Testis (tissue), 3 donors: ENCODE results near the gene HSPBP1. TPM values are rescaled to one million over a fixed set of nuclear protein-coding genes. Genes with fewer than 3 reads are reported as not detected.
A peak's percentile ranks its signal among the peaks of the same experiment; 100 is the strongest.

Source experiments
- DNase-seq: peaks from one replicate; pipeline ENCODE4 v3.0.0-alpha.2; 2019
- H3K27ac ChIP-seq, 2 donors: fragments of 200-600 bp; sonication (generic); one replicate each; pipeline ENCODE4 v1.5.1; 2019
- H3K27me3 ChIP-seq: fragments of 200-600 bp; sonication (generic); one replicate; pipeline ENCODE4 v1.5.1; 2019
- H3K36me3 ChIP-seq: fragments of 200-600 bp; sonication (generic); one replicate; pipeline ENCODE4 v1.5.1; 2017; ENCODE audit warnings: low read depth; ENCODE audit errors: missing control alignments
- H3K4me1 ChIP-seq: fragments of 200-600 bp; sonication (generic); one replicate; pipeline ENCODE4 v1.5.1; 2019
- H3K4me3 ChIP-seq, 2 donors: fragments of 200-600 bp; sonication (generic); one replicate each; pipeline ENCODE4 v1.5.1; 2017 to 2019
- H3K9me3 ChIP-seq: fragments of 200-600 bp; sonication (generic); one replicate; pipeline ENCODE4 v1.5.1; 2017
- POLR2A ChIP-seq: fragments of 450-650 bp; IDR thresholded peaks from one replicate; pipeline ENCODE4 v1.6.1; 2017; ENCODE audit warnings: antibody characterized with exemption, mild to moderate bottlenecking, moderate library complexity
- WGBS, 2 donors: methylation state at CpG; one replicate each; pipeline ENCODE4 v1.1.5; 2018; 5-methylcytosine and 5-hydroxymethylcytosine counted together
- intact Hi-C: fragments of 100-400 bp; cut with DNase I; formaldehyde crosslinking; loops from one replicate; pipeline ENCODE4 v1.15.1; 2023; ENCODE audit warnings: low total_unique reads
- polyA plus RNA-seq: library from polyadenylated mRNA; stranded (reverse); fragments of 350-450 nt; fragmentation: Illumina TruSeq; extraction: RNeasy Lipid Tissue Mini Kit (QIAGEN cat#74804); gene quantifications from one replicate; pipeline ENCODE4 v1.2.3, GENCODE V29; 2014; ENCODE audit warnings: low read depth, low replicate concordance; ENCODE audit not compliant: insufficient read depth
- total RNA-seq, 2 donors: library from RNA; depleted of rRNA; stranded (reverse); fragments of >200 nt; gene quantifications; one replicate each; pipeline ENCODE4 v1.2.3, GENCODE V29; 2016
- TF ChIP-seq, protein P1 (sequence below), 3 experiments: fragments of 450-650 bp in 2 of 3; fragments of 200-600 bp in 1 of 3; sonication (generic) in 1 of 3; IDR thresholded peaks; one replicate each; pipeline ENCODE4 v1.5.1; 2016 to 2019; ENCODE audit warnings: antibody characterized with exemption in 3 of 3, mild to moderate bottlenecking in 2 of 3, moderate library complexity in 1 of 3

Gene HSPBP1
- total and polyA plus RNA-seq, 3 donors from 2014 or later: 42.7 to 48.2 (median 43.5) TPM

GRCh38 chr19:55285229-55285890, 5.5 kb upstream of the HSPBP1 start:
- no peak for DNase-seq
- Histone ChIP-seq H3K9me3 (no peaks in the 10 kb centered on the region), H3K4me1 (no peaks in the 10 kb centered on the region), H3K27ac (no peak overlapping the region), H3K36me3 (no peaks in the 10 kb centered on the region), H3K4me3 (no peak overlapping the region), H3K27me3 (no peaks in the 10 kb centered on the region)
- TF ChIP-seq, protein P1, sequence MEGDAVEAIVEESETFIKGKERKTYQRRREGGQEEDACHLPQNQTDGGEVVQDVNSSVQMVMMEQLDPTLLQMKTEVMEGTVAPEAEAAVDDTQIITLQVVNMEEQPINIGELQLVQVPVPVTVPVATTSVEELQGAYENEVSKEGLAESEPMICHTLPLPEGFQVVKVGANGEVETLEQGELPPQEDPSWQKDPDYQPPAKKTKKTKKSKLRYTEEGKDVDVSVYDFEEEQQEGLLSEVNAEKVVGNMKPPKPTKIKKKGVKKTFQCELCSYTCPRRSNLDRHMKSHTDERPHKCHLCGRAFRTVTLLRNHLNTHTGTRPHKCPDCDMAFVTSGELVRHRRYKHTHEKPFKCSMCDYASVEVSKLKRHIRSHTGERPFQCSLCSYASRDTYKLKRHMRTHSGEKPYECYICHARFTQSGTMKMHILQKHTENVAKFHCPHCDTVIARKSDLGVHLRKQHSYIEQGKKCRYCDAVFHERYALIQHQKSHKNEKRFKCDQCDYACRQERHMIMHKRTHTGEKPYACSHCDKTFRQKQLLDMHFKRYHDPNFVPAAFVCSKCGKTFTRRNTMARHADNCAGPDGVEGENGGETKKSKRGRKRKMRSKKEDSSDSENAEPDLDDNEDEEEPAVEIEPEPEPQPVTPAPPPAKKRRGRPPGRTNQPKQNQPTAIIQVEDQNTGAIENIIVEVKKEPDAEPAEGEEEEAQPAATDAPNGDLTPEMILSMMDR (IDR thresholded peaks at IDR 0.05): no peak
- no peak for TF ChIP-seq POLR2A
- intact Hi-C loops: no loop called here
- WGBS, 2 donors: 48 to 58% methylated on average over 7 to 18 of the region's 18 CpGs

GRCh38 chr19:55284405-55285058, 4.6 kb upstream of the HSPBP1 start:
- H3K4me1 ChIP-seq: peaks cover under 1% of the 10 kb centered on the region
- no peaks in the 10 kb centered on the region for H3K27me3 ChIP-seq
- H3K36me3 ChIP-seq: no peaks in the 10 kb centered on the region
- 0 to 31% methylated on average over 4 to 9 of the region's 16 CpGs for whole genome bisulfite sequencing, 2 donors
- H3K9me3 ChIP-seq: no peaks in the 10 kb centered on the region
- DNase-seq: no peak
- intact Hi-C loops: no loop called here
- H3K4me3 ChIP-seq: peak overlapping the region; percentile 47 to 48
- peak overlapping the region; percentile 39 to 76 for H3K27ac ChIP-seq
- TF ChIP-seq, protein P1 (IDR thresholded peaks at IDR 0.05): no peak

GRCh38 chr19:55283548-55284377, 3.9 kb upstream of the HSPBP1 start, which contains the start of gene BRSK1:
TSS of gene BRSK1 (plus strand) at chr19:55283997. CDS start at chr19:55284443, 446 bp downstream.
- no peaks in the 10 kb centered on the region for H3K9me3 ChIP-seq
- TF ChIP-seq, protein P1 (IDR thresholded peaks at IDR 0.05): no peak
- TF ChIP-seq POLR2A: no peak
- no peaks in the 10 kb centered on the region for H3K36me3 ChIP-seq
- intact Hi-C loops: no loop called here
- DNase-seq: peak; percentile 43
- H3K4me1 ChIP-seq: peaks cover 8% of the 10 kb centered on the region
- peak within 1 kb of the TSS; percentile 39 to 76 for H3K27ac ChIP-seq
- 11 to 16% methylated on average over 12 to 15 of the region's 44 CpGs for WGBS, 2 donors
- no peaks in the 10 kb centered on the region for H3K27me3 ChIP-seq
- peak within 1 kb of the TSS; percentile 47 to 48 for H3K4me3 ChIP-seq

GRCh38 chr19:55279340-55279739, 570 bp downstream of the HSPBP1 start:
- H3K27me3 ChIP-seq: no peaks in the 10 kb centered on the region
- 2 to 8% methylated on average over 22 to 23 of the region's 23 CpGs for WGBS, 2 donors
- H3K27ac ChIP-seq: peak overlapping the region; percentile 68 to 75
- no peaks in the 10 kb centered on the region for H3K36me3 ChIP-seq
- peak overlapping the region; percentile 59 to 82 for H3K4me3 ChIP-seq
- no peak for TF ChIP-seq POLR2A
- TF ChIP-seq, protein P1 (IDR thresholded peaks at IDR 0.05): no peak
- peaks cover 8% of the 10 kb centered on the region for H3K4me1 ChIP-seq
- no peak for DNase-seq
- intact Hi-C loops: no loop called here
- H3K9me3 ChIP-seq: no peaks in the 10 kb centered on the region
